ENCODE data around the gene ELAVL4.

- no peak for TF ChIP-seq REST (IDR thresholded peaks at IDR 0.05; ENCODE audit: borderline replicate concordance)
- no peak for TF ChIP-seq EZH2 (IDR thresholded peaks at IDR 0.05; ENCODE audit: borderline replicate concordance, insufficient read depth, low read length, poor library complexity, severe bottlenecking)
- no peak for TF ChIP-seq TAF1 (IDR thresholded peaks at IDR 0.05; ENCODE audit: low read depth)
- TF ChIP-seq CTCF (IDR thresholded peaks at IDR 0.05; ENCODE audit: poor library complexity, severe bottlenecking): no peak
- TF ChIP-seq POLR2AphosphoS5 (IDR thresholded peaks at IDR 0.05): no peak
- TF ChIP-seq EP300 (conservative IDR thresholded peaks at IDR 0.05; ENCODE audit: poor library complexity, severe bottlenecking): no peak
- no peak for TF ChIP-seq MXI1 (conservative IDR thresholded peaks at IDR 0.05; ENCODE audit: poor library complexity, severe bottlenecking)
- TF ChIP-seq SMC3 (conservative IDR thresholded peaks at IDR 0.05; ENCODE audit: poor library complexity): no peak
Measured at GRCh38 chr1:50097021-50097679, 11.6 kb upstream of the ELAVL4 start.
